Body of pancreas (tissue), 4 donors: ENCODE results near the gene SH2D2A. TPM values are rescaled to one million over a fixed set of nuclear protein-coding genes. Genes with fewer than 3 reads are reported as not detected.

Source experiments
- ATAC-seq: fragments of 150-250 bp; one replicate; pipeline ENCODE4 v1.9.1; 2016
- DNase-seq, 4 donors: peaks; one replicate each; pipeline ENCODE4 v3.0.0-alpha.2; 2019
- H3K27ac ChIP-seq, 4 donors: fragments of 200-600 bp; sonication (generic); 1 replicate in 3 of 4; 2 replicates in 1 of 4; pipeline versions ENCODE4 v1.5.1 to v1.6.1; 2016 to 2019; ENCODE audit warnings: mild to moderate bottlenecking in 1 of 4, mixed read lengths in 1 of 4, moderate library complexity in 1 of 4
- H3K27me3 ChIP-seq, 2 donors: fragments of 200-600 bp; sonication (generic); one replicate each; pipeline ENCODE4 v1.6.0; 2016; ENCODE audit warnings: mild to moderate bottlenecking in 1 of 2
- H3K36me3 ChIP-seq, 2 donors: fragments of 200-600 bp; sonication (generic); replicated peaks in 1 of 2; 2 replicates each; pipeline ENCODE4 v1.5.1; 2016; ENCODE audit warnings: low read depth in 2 of 2; ENCODE audit not compliant: insufficient read depth in 1 of 2
- H3K4me1 ChIP-seq: fragments of 200-600 bp; sonication (generic); one replicate; pipeline ENCODE4 v1.6.0; 2016
- H3K4me3 ChIP-seq, 2 donors: fragments of 200-600 bp; sonication (generic); 1 replicate in 1 of 2; 2 replicates in 1 of 2; pipeline ENCODE4 v1.5.1; 2016 to 2019
- H3K9me3 ChIP-seq, 3 donors: fragments of 200-600 bp; sonication (generic); 1 replicate in 2 of 3; 2 replicates in 1 of 3; pipeline ENCODE4 v1.5.1; 2016
- CTCF ChIP-seq, 7 experiments: fragments of 450-650 bp in 4 of 7; fragments of 200-600 bp in 3 of 7; sonication (generic) in 3 of 7; IDR thresholded peaks; one replicate each; pipeline ENCODE4 v1.5.1; 2016 to 2019; ENCODE audit warnings: antibody characterized with exemption in 7 of 7
- POLR2A ChIP-seq, 3 donors: fragments of 450-650 bp; IDR thresholded peaks; one replicate each; pipeline ENCODE4 v1.6.1; 2016; ENCODE audit warnings: antibody characterized with exemption in 3 of 3, mild to moderate bottlenecking in 2 of 3
- WGBS, 2 donors: methylation state at CpG; one replicate each; pipeline ENCODE4 v1.1.5; 2017; 5-methylcytosine and 5-hydroxymethylcytosine counted together
- intact Hi-C: fragments of 100-400 bp; cut with DNase I; formaldehyde crosslinking; loops from one replicate; pipeline ENCODE4 v1.15.1; 2023
- total RNA-seq, 2 donors: library from RNA; depleted of rRNA; stranded (reverse); fragments of >200 nt; gene quantifications; one replicate each; pipeline ENCODE4 v1.1.0, GENCODE V29; 2016

Gene SH2D2A
- total RNA-seq, 2 donors from 2014 or later, result 0.99 TPM; not detected in 1

GRCh38 chr1:156862997-156863599 lies 46.5 kb upstream of the SH2D2A start:
- TF ChIP-seq CTCF (IDR thresholded peaks at IDR 0.05) (no peak), POLR2A (IDR thresholded peaks at IDR 0.05) (no peak)
- no peak overlapping the region for H3K4me3 ChIP-seq
- H3K27me3 ChIP-seq, result peaks cover 0 to 8% of the 10 kb centered on the region in 2 donors
- intact Hi-C loops, result no loop called here
- H3K27ac ChIP-seq, result no peak overlapping the region
- no peaks in the 10 kb centered on the region for H3K36me3 ChIP-seq
- H3K9me3 ChIP-seq, result no peaks in the 10 kb centered on the region
- H3K4me1 ChIP-seq, result peaks cover 33% of the 10 kb centered on the region
- WGBS, 2 donors, result 68 to 81% methylated on average over 10 of the region's 10 CpGs
- no peak for DNase-seq
- ATAC-seq, result no peak

- intact Hi-C loops, result no loop called here
Observed at GRCh38 chr1:156862584-156862983, 45.9 kb upstream of the SH2D2A start.

GRCh38 chr1:156860628-156861423 lies 44.2 kb upstream of the SH2D2A start, which contains the start of gene NTRK1:
NTRK1 (plus strand) TSS chr1:156860865; CDS start chr1:156860935, 70 bp downstream.
- peaks cover 33% of the 10 kb centered on the region for H3K4me1 ChIP-seq
- WGBS, 2 donors, result 3 to 13% methylated on average over 14 to 69 of the region's 69 CpGs
- H3K9me3 ChIP-seq, result no peaks in the 10 kb centered on the region
- H3K36me3 ChIP-seq, result no peaks in the 10 kb centered on the region
- H3K27ac ChIP-seq, result no peak within 1 kb of the TSS
- H3K27me3 ChIP-seq, result peaks cover 0 to 8% of the 10 kb centered on the region in 2 donors
- no peak for TF ChIP-seq POLR2A (IDR thresholded peaks at IDR 0.05)
- no peak within 1 kb of the TSS for H3K4me3 ChIP-seq
- DNase-seq (peak in 2 of 4 donors; percentile 14 to 52), ATAC-seq (peak; percentile 34)
- intact Hi-C loops, result no loop called here

More at GRCh38 chr1:156862584-156862983, 45.9 kb upstream of the SH2D2A start:
- H3K27me3 ChIP-seq, result peaks cover 0 to 8% of the 10 kb centered on the region in 2 donors
- no peak for ATAC-seq
- WGBS, 2 donors, result 68 to 76% methylated on average over 6 of the region's 6 CpGs
- H3K4me1 ChIP-seq, result peaks cover 33% of the 10 kb centered on the region
- DNase-seq, result no peak
- TF ChIP-seq CTCF (IDR thresholded peaks at IDR 0.05) (no peak), POLR2A (IDR thresholded peaks at IDR 0.05) (no peak)
- H3K9me3 ChIP-seq, result no peaks in the 10 kb centered on the region
- no peak overlapping the region for H3K4me3 ChIP-seq
- H3K27ac ChIP-seq, result no peak overlapping the region
- no peaks in the 10 kb centered on the region for H3K36me3 ChIP-seq

GRCh38 chr1:156860113-156860627 lies 43.5 kb upstream of the SH2D2A start:
- intact Hi-C loops, result no loop called here
- no peak for TF ChIP-seq POLR2A (IDR thresholded peaks at IDR 0.05)
- peak; percentile 54 to 88 (median 74) for TF ChIP-seq CTCF (IDR thresholded peaks at IDR 0.05)

GRCh38 chr1:156859523-156860112 lies 43.0 kb upstream of the SH2D2A start:
- peaks cover 0 to 8% of the 10 kb centered on the region in 2 donors for H3K27me3 ChIP-seq

More at GRCh38 chr1:156860113-156860627, 43.5 kb upstream of the SH2D2A start:
- 3% methylated on average over 25 to 35 of the region's 35 CpGs for WGBS, 2 donors
- no peak overlapping the region for H3K4me3 ChIP-seq
- H3K4me1 ChIP-seq, result peaks cover 33% of the 10 kb centered on the region
- H3K36me3 ChIP-seq, result no peaks in the 10 kb centered on the region
- H3K27me3 ChIP-seq, result peaks cover 0 to 8% of the 10 kb centered on the region in 2 donors
- no peaks in the 10 kb centered on the region for H3K9me3 ChIP-seq
- ATAC-seq (peak; percentile 70), DNase-seq (peak; percentile 19 to 52 (median 43))
- no peak overlapping the region for H3K27ac ChIP-seq

More at GRCh38 chr1:156859523-156860112, 43.0 kb upstream of the SH2D2A start:
- Histone ChIP-seq H3K36me3 (no peaks in the 10 kb centered on the region), H3K4me3 (no peak overlapping the region), H3K27ac (no peak overlapping the region), H3K4me1 (peaks cover 33% of the 10 kb centered on the region), H3K9me3 (no peaks in the 10 kb centered on the region)
- TF ChIP-seq CTCF (IDR thresholded peaks at IDR 0.05), result no peak
- no peak for TF ChIP-seq POLR2A (IDR thresholded peaks at IDR 0.05)
- intact Hi-C loops, result no loop called here
- peak; percentile 44 for ATAC-seq
- DNase-seq, result peak in 2 of 4 donors; percentile 12 to 24
- WGBS, 2 donors, result 1 to 3% methylated on average over 19 to 33 of the region's 33 CpGs
